B cell (primary cell): ENCODE measurements around the gene FMN1. TPM values are rescaled to one million over a fixed set of nuclear protein-coding genes. Genes with fewer than 3 reads are reported as not detected.

Experiments
- ATAC-seq: fragments of 200-7000 bp; cut with Tn5 transposase; one replicate; pipeline ENCODE4 v1.10.0; 2021; ENCODE audit warnings: low read depth, mild to moderate bottlenecking, moderate number of reproducible peaks, moderate library complexity
- CTCF ChIA-PET: fragments of 350-600 bp; sonication (Branson Sonifier 250); formaldehyde crosslinking; loops from one replicate; lab custom pipeline; 2021; ENCODE audit warnings: antibody characterized with exemption, inconsistent platforms; lab: Charles Lee
- POLR2A ChIA-PET: fragments of 350-600 bp; sonication (Branson Sonifier 250); formaldehyde crosslinking; loops from one replicate; lab custom pipeline; 2021; ENCODE audit warnings: antibody characterized with exemption; lab: Charles Lee
- DNase-seq: peaks from one replicate; pipeline ENCODE4 v3.0.0; 2013
- H2AFZ ChIP-seq: 2 replicates; pipeline ENCODE4 v1.6.1; 2012; ENCODE audit warnings: mild to moderate bottlenecking, low read depth, low read length; ENCODE audit not compliant: insufficient read depth, poor library complexity, severe bottlenecking
- H3K27ac ChIP-seq, 2 donors: 1 replicate in 1 of 2; 2 replicates in 1 of 2; pipeline ENCODE4 v1.5.1; 2012 to 2013; ENCODE audit warnings: low read length in 2 of 2, mild to moderate bottlenecking in 2 of 2, moderate library complexity in 1 of 2
- H3K27me3 ChIP-seq, 4 experiments: fragments of 200-600 bp in 1 of 4; sonication (generic) in 1 of 4; replicated peaks in 1 of 4; 1 replicate in 2 of 4; 2 replicates in 2 of 4; pipeline versions ENCODE4 v1.6.1 to v1.7.0; 2013 to 2016; ENCODE audit warnings: low read length in 3 of 4, mild to moderate bottlenecking in 2 of 4, mixed read lengths in 1 of 4, moderate library complexity in 1 of 4; ENCODE audit not compliant: insufficient read depth in 4 of 4, control insufficient read depth in 3 of 4; ENCODE audit errors: control extremely low read depth in 1 of 4
- H3K36me3 ChIP-seq, 2 experiments: replicated peaks in 1 of 2; 1 replicate in 1 of 2; 2 replicates in 1 of 2; pipeline versions ENCODE4 v1.6.1 to v1.7.1; 2013; ENCODE audit warnings: low read length in 1 of 2; ENCODE audit not compliant: insufficient read depth in 2 of 2, control insufficient read depth in 1 of 2; ENCODE audit errors: control extremely low read depth in 1 of 2, extremely low read depth in 1 of 2
- H3K4me1 ChIP-seq, 2 donors: fragments of 200-600 bp in 1 of 2; sonication (generic) in 1 of 2; 1 replicate in 1 of 2; 2 replicates in 1 of 2; pipeline versions ENCODE4 v1.5.1 to v1.6.1; 2013 to 2017; ENCODE audit warnings: low read length in 2 of 2; ENCODE audit not compliant: control insufficient read depth in 2 of 2, insufficient read depth in 2 of 2
- H3K4me2 ChIP-seq: replicated peaks from 2 replicates; pipeline ENCODE3; 2012; ENCODE audit warnings: mild to moderate bottlenecking, low read depth, low read length; ENCODE audit not compliant: poor library complexity, severe bottlenecking
- H3K4me3 ChIP-seq, 5 experiments: fragments of 200-600 bp in 1 of 5; sonication (generic) in 1 of 5; 1 replicate in 3 of 5; 2 replicates in 2 of 5; pipeline versions ENCODE4 v1.5.1 to v1.7.0; 2011 to 2016; ENCODE audit warnings: low read length in 4 of 5, mild to moderate bottlenecking in 4 of 5, low read depth in 2 of 5, control low read depth in 1 of 5, moderate library complexity in 1 of 5; ENCODE audit not compliant: insufficient read depth in 1 of 5; ENCODE audit errors: control extremely low read depth in 1 of 5, extremely low read depth in 1 of 5
- H3K79me2 ChIP-seq: fragments of 200-600 bp; sonication (generic); one replicate; pipeline ENCODE4 v1.6.0; 2016; ENCODE audit warnings: low read length; ENCODE audit not compliant: control insufficient read depth, insufficient read depth
- H3K9ac ChIP-seq: fragments of 200-600 bp; sonication (generic); 2 replicates; pipeline ENCODE4 v1.6.1; 2017; ENCODE audit warnings: mild to moderate bottlenecking, low read length, moderate library complexity
- H3K9me3 ChIP-seq, 3 donors: one replicate each; pipeline versions ENCODE4 v1.6.1 to v1.7.1; 2013; ENCODE audit warnings: low read length in 2 of 3; ENCODE audit not compliant: control insufficient read depth in 2 of 3, insufficient read depth in 1 of 3; ENCODE audit errors: control extremely low read depth in 1 of 3
- H4K20me1 ChIP-seq: 2 replicates; pipeline ENCODE4 v1.6.0; 2012; ENCODE audit warnings: mild to moderate bottlenecking, low read length; ENCODE audit not compliant: insufficient read depth, control insufficient read depth, poor library complexity, severe bottlenecking
- H3K27ac Mint-ChIP-seq: one replicate; pipeline ENCODE4 v1.8.0; 2021; ENCODE audit warnings: mixed read lengths
- H3K27me3 Mint-ChIP-seq: one replicate; pipeline ENCODE4 v1.8.0; 2021; ENCODE audit warnings: mixed read lengths
- H3K4me1 Mint-ChIP-seq: one replicate; pipeline ENCODE4 v1.8.0; 2021; ENCODE audit warnings: mixed read lengths
- H3K4me3 Mint-ChIP-seq: one replicate; pipeline ENCODE4 v1.8.0; 2021; ENCODE audit warnings: mixed read lengths
- H3K9me3 Mint-ChIP-seq: one replicate; pipeline ENCODE4 v1.8.0; 2022; ENCODE audit warnings: mixed read lengths; ENCODE audit not compliant: insufficient read depth
- EZH2 ChIP-seq: IDR thresholded peaks from 2 replicates; pipeline ENCODE4 v1.6.1; 2012; ENCODE audit warnings: borderline replicate concordance, low read depth, mild to moderate bottlenecking, moderate library complexity, low read length; ENCODE audit not compliant: insufficient read depth, poor library complexity, severe bottlenecking
- WGBS: methylation state at CpG from one replicate; pipeline ENCODE4 v1.1.5; 2013; ENCODE audit warnings: missing lambda C conversion rate; ENCODE audit not compliant: insufficient coverage; 5-methylcytosine and 5-hydroxymethylcytosine counted together
- intact Hi-C: fragments of 100-400 bp; cut with micrococcal nuclease; formaldehyde crosslinking; loops from one replicate; pipeline ENCODE4 v1.10.0; 2022
- polyA plus RNA-seq: library from polyadenylated mRNA; depleted of rRNA; stranded (reverse); fragments of >200 nt; gene quantifications from 2 replicates; pipeline ENCODE4 v1.2.3, GENCODE V29; 2012
- total RNA-seq, 2 donors: library from RNA; stranded (reverse); fragments of 120-200 nt in 1 of 2; gene quantifications; 1 replicate in 1 of 2; 2 replicates in 1 of 2; pipeline versions ENCODE4 v1.2.3 to v1.2.4, GENCODE V29; 2013 to 2022
- TF ChIP-seq, protein P1 (sequence below): fragments of 200-600 bp; IDR thresholded peaks from one replicate; pipeline ENCODE4 v1.8.0; 2022; ENCODE audit warnings: antibody characterized with exemption, mild to moderate bottlenecking

The FMN1 gene
- total and polyA plus RNA-seq, 2 donors (not counting 1 experiment from before 2014, with no cell fraction given): 0.21 to 0.96 TPM

DNA sequence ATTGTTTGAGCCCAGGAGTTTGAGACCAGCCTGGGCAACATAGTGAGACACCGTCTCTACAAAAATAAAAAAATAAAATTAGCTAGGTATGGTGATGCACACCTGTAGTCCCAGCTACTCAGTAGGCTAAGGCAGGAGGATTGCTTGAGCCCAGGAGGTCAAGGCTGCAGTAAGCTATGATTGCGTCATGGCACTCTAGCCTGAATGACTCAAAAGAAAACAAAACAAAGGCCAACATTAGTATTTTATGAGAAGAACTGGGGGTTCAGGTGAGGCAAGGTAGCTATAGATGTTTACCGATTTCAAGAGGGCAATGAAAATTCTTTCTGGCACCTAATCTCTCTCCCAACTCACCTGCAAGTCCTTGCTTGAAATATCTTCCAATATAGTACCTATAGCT is 399.5 kb downstream of the FMN1 start:
- Histone ChIP-seq H3K79me2 (no peaks in the 10 kb centered on the region), H2AFZ (no peak overlapping the region), H3K4me3 (no peak overlapping the region), H3K4me1 (no peaks in the 10 kb centered on the region), H3K9ac (no peak overlapping the region), H3K36me3 (no peaks in the 10 kb centered on the region), H3K9me3 (no peaks in the 10 kb centered on the region), H3K27me3 (no peaks in the 10 kb centered on the region), H4K20me1 (no peaks in the 10 kb centered on the region), H3K4me2 (no peak overlapping the region), H3K27ac (no peak overlapping the region)
- DNase-seq: no peak
- CTCF ChIA-PET: no interaction called here
- no peak overlapping the region for H3K4me3 Mint-ChIP-seq
- WGBS: no CpG with 5 or more reads among the region's 3 CpGs
- POLR2A ChIA-PET: no interaction called here
- no peak for TF ChIP-seq EZH2
- TF ChIP-seq, protein P1, sequence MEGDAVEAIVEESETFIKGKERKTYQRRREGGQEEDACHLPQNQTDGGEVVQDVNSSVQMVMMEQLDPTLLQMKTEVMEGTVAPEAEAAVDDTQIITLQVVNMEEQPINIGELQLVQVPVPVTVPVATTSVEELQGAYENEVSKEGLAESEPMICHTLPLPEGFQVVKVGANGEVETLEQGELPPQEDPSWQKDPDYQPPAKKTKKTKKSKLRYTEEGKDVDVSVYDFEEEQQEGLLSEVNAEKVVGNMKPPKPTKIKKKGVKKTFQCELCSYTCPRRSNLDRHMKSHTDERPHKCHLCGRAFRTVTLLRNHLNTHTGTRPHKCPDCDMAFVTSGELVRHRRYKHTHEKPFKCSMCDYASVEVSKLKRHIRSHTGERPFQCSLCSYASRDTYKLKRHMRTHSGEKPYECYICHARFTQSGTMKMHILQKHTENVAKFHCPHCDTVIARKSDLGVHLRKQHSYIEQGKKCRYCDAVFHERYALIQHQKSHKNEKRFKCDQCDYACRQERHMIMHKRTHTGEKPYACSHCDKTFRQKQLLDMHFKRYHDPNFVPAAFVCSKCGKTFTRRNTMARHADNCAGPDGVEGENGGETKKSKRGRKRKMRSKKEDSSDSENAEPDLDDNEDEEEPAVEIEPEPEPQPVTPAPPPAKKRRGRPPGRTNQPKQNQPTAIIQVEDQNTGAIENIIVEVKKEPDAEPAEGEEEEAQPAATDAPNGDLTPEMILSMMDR: no peak
- no peaks in the 10 kb centered on the region for H3K4me1 Mint-ChIP-seq
- H3K27me3 Mint-ChIP-seq: peaks cover 14% of the 10 kb centered on the region
- no peak for ATAC-seq
- H3K9me3 Mint-ChIP-seq: no peaks in the 10 kb centered on the region
- no peak overlapping the region for H3K27ac Mint-ChIP-seq
- intact Hi-C loops: no loop called here

DNA sequence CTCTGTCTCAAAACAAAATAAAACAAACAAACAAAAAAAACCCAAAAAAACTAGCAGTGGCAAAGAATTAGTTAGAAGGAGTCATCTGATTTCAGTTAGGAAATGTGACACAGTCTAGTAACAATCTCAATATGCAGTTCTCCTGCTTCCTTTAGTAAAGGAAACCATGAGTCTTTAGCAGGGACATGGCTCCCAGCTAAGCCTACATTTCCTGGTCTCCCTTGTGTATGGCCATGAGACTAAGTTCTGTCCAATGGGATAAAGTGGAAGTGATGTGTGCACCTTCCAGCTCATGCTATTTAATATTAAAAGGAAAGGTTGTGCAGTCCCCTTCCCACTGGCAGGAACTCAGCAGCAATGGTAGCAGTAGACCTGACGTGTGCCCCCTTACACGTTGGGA is 402.1 kb downstream of the FMN1 start:
- no peaks in the 10 kb centered on the region for H3K9me3 ChIP-seq
- Mint-ChIP-seq H3K27ac (no peak overlapping the region), H3K4me1 (no peaks in the 10 kb centered on the region), H3K9me3 (no peaks in the 10 kb centered on the region), H3K4me3 (no peak overlapping the region), H3K27me3 (peaks cover 14% of the 10 kb centered on the region)
- intact Hi-C loops: no loop called here
- H3K9ac ChIP-seq: no peak overlapping the region
- H4K20me1 ChIP-seq: no peaks in the 10 kb centered on the region
- H2AFZ ChIP-seq: no peak overlapping the region
- no peak for DNase-seq
- ATAC-seq: no peak
- no peak for TF ChIP-seq EZH2
- TF ChIP-seq, protein P1: no peak
- ChIA-PET POLR2A (no interaction called here), CTCF (no interaction called here)
- H3K36me3 ChIP-seq: no peaks in the 10 kb centered on the region
- H3K4me1 ChIP-seq: no peaks in the 10 kb centered on the region
- WGBS: 70% methylated on average over 2 of the region's 2 CpGs
- no peak overlapping the region for H3K4me2 ChIP-seq
- H3K27ac ChIP-seq: no peak overlapping the region
- H3K79me2 ChIP-seq: no peaks in the 10 kb centered on the region
- H3K4me3 ChIP-seq: no peak overlapping the region
- peaks cover 0 to 2% (median 0%) of the 10 kb centered on the region in 4 experiments for H3K27me3 ChIP-seq
